Endothelial cell of umbilical vein (primary cell): ENCODE results near the gene FAM168A. TPM values are rescaled to one million over a fixed set of nuclear protein-coding genes. Genes with fewer than 3 reads are reported as not detected.

Experiments used
- BruUV-seq: library from RNA; stranded (reverse); fragments of 400-500 nt; replicated peaks from 2 replicates; lab custom pipeline; 2021; lab: Mats Ljungman, UMichigan
- CTCF ChIA-PET: fragments of 300-600, 350-600 bp; sonication (Branson Sonifier 250); formaldehyde crosslinking; loops from one replicate; lab custom pipeline; 2021; ENCODE audit warnings: antibody characterized with exemption, inconsistent platforms; lab: Charles Lee
- POLR2A ChIA-PET: fragments of 300-600, 350-600 bp; sonication (Branson Sonifier 250); formaldehyde crosslinking; loops from one replicate; lab custom pipeline; 2021; ENCODE audit warnings: antibody characterized with exemption, inconsistent platforms; lab: Charles Lee
- DNase-seq: peaks from one replicate; pipeline ENCODE4 v3.0.0-alpha.2; 2011; ENCODE audit warnings: low read depth, low spot score
- FAIRE-seq: peaks from 2 replicates; lab custom pipeline; 2011; peaks lifted over from hg19 to GRCh38; lab: Jason Lieb, UNC
- H2AFZ ChIP-seq: 2 replicates; pipeline ENCODE4 v1.6.0; 2012; ENCODE audit warnings: low read depth, low read length, control low read depth, inconsistent platforms
- H3K27ac ChIP-seq: 2 replicates; pipeline ENCODE4 v1.5.1; 2011; ENCODE audit warnings: low read depth, mild to moderate bottlenecking, control low read depth, low read length, moderate library complexity; ENCODE audit not compliant: insufficient read depth
- H3K27me3 ChIP-seq, 2 experiments: 2 replicates each; pipeline versions ENCODE4 v1.6.0 to v1.6.1; 2011; ENCODE audit warnings: low read length in 2 of 2, mixed read lengths in 1 of 2; ENCODE audit not compliant: control insufficient read depth in 2 of 2, insufficient read depth in 2 of 2
- H3K36me3 ChIP-seq, 2 experiments: 2 replicates in 1 of 2; 3 replicates in 1 of 2; pipeline ENCODE4 v1.5.1; 2011; ENCODE audit warnings: low read length in 2 of 2, mild to moderate bottlenecking in 1 of 2, moderate library complexity in 1 of 2; ENCODE audit not compliant: control insufficient read depth in 2 of 2, insufficient read depth in 2 of 2; ENCODE audit errors: extremely low read depth in 1 of 2
- H3K4me1 ChIP-seq: 3 replicates; pipeline ENCODE4 v1.5.1; 2011; ENCODE audit warnings: mild to moderate bottlenecking, low read length; ENCODE audit not compliant: control insufficient read depth, insufficient read depth; ENCODE audit errors: extremely low read depth
- H3K4me2 ChIP-seq: 2 replicates; pipeline ENCODE4 v1.6.1; 2011; ENCODE audit warnings: low read length, control low read depth, mixed read lengths; ENCODE audit not compliant: insufficient read depth
- H3K4me3 ChIP-seq, 3 experiments: fragments of 200-600 bp in 1 of 3; sonication (generic), shearing (Covaris generic) in 1 of 3; replicated peaks in 1 of 3; 2 replicates each; pipeline ENCODE4 v1.5.1; 2011 to 2016; ENCODE audit warnings: control low read depth in 3 of 3, low read length in 3 of 3, mild to moderate bottlenecking in 2 of 3, inconsistent platforms in 1 of 3, low read depth in 1 of 3, moderate library complexity in 1 of 3; ENCODE audit not compliant: insufficient read depth in 1 of 3
- H3K79me2 ChIP-seq: 2 replicates; pipeline ENCODE4 v1.6.0; 2012; ENCODE audit warnings: low read length, inconsistent platforms; ENCODE audit not compliant: control insufficient read depth, insufficient read depth
- H3K9ac ChIP-seq: replicated peaks from 2 replicates; pipeline ENCODE3; 2011; ENCODE audit warnings: low read length, control low read depth; ENCODE audit not compliant: insufficient read depth; ENCODE audit errors: extremely low read depth
- H3K9me1 ChIP-seq: replicated peaks from 3 replicates; pipeline ENCODE4 v1.6.0; 2011; ENCODE audit warnings: mild to moderate bottlenecking, low read length; ENCODE audit not compliant: control insufficient read depth, insufficient read depth; ENCODE audit errors: extremely low read depth
- H3K9me3 ChIP-seq: replicated peaks from 2 replicates; pipeline ENCODE4 v1.5.1; 2012; ENCODE audit warnings: low read length, inconsistent platforms; ENCODE audit not compliant: control insufficient read depth, insufficient read depth
- H4K20me1 ChIP-seq: replicated peaks from 2 replicates; pipeline ENCODE3; 2011; ENCODE audit warnings: mild to moderate bottlenecking, low read length; ENCODE audit not compliant: control insufficient read depth, insufficient read depth; ENCODE audit errors: extremely low read depth
- EZH2 ChIP-seq: IDR thresholded peaks from 2 replicates; pipeline ENCODE4 v1.6.1; 2012; ENCODE audit warnings: borderline replicate concordance, low read depth, mild to moderate bottlenecking, moderate library complexity, low read length, inconsistent platforms; ENCODE audit not compliant: severe bottlenecking
- FOS ChIP-seq: IDR thresholded peaks from 2 replicates; pipeline ENCODE4 v1.6.1; 2011; ENCODE audit warnings: mild to moderate bottlenecking, low read length, moderate library complexity, borderline replicate concordance; ENCODE audit not compliant: insufficient read depth
- GATA2 ChIP-seq: IDR thresholded peaks from 2 replicates; pipeline ENCODE4 v1.7.0; 2011; ENCODE audit warnings: low read depth, mild to moderate bottlenecking, moderate library complexity, mixed read lengths, low read length; ENCODE audit not compliant: insufficient read length, insufficient read depth
- JUN ChIP-seq: IDR thresholded peaks from 2 replicates; pipeline ENCODE4 v1.6.1; 2011; ENCODE audit warnings: borderline replicate concordance, low read depth; ENCODE audit not compliant: insufficient read length, insufficient read depth
- MYC ChIP-seq: IDR thresholded peaks from one replicate; pipeline ENCODE4 v1.6.1; 2011; ENCODE audit warnings: mild to moderate bottlenecking, low read depth, low read length
- POLR2A ChIP-seq: IDR thresholded peaks from 2 replicates; pipeline ENCODE4 v1.6.1; 2012; ENCODE audit warnings: low read depth, mild to moderate bottlenecking, control low read depth, low read length
- POLR2AphosphoS5 ChIP-seq: IDR thresholded peaks from 2 replicates; pipeline ENCODE4 v1.6.1; 2012; ENCODE audit warnings: low read depth, mild to moderate bottlenecking, control low read depth, low read length, moderate library complexity; ENCODE audit not compliant: insufficient read depth
- dilution Hi-C: fragments of 300-500 bp; cut with MboI; formaldehyde crosslinking; loops from one replicate; pipeline ENCODE4 v1.15.0; 2019; ENCODE audit warnings: low sequenced_read_pairs; ENCODE audit not compliant: extremely low pct_ligation_motif_present
- intact Hi-C: fragments of 100-400 bp; cut with micrococcal nuclease; formaldehyde crosslinking; loops from one replicate; pipeline ENCODE4 v1.10.0; 2022
- polyA plus RNA-seq, 4 experiments: library from polyadenylated mRNA; depleted of rRNA in 3 of 4; stranded (reverse) in 3 of 4; unstranded in 1 of 4; fragments of >200 nt; gene quantifications; 2 replicates each; pipeline versions ENCODE4 v1.2.1 to v1.2.3, GENCODE V29; 2011 to 2012; ENCODE audit warnings: missing spikeins in 1 of 4
- total RNA-seq: library from RNA; stranded (reverse); gene quantifications from 2 replicates; pipeline ENCODE4 v1.2.3, GENCODE V29; 2021
- TF ChIP-seq, protein P1 (sequence below), 2 donors: IDR thresholded peaks; 1 replicate in 1 of 2; 2 replicates in 1 of 2; pipeline ENCODE4 v1.5.1; 2011; ENCODE audit warnings: low read length in 2 of 2, mild to moderate bottlenecking in 2 of 2, moderate library complexity in 2 of 2, control low read depth in 1 of 2, inconsistent platforms in 1 of 2, low read depth in 1 of 2; ENCODE audit not compliant: insufficient read depth in 1 of 2; ENCODE audit errors: extremely low read depth in 1 of 2
- TF ChIP-seq, protein P2 (sequence below): IDR thresholded peaks from 2 replicates; pipeline ENCODE4 v1.6.1; 2011; ENCODE audit not compliant: insufficient read depth, insufficient read length

FAM168A gene
- total and polyA plus RNA-seq, 2 donors (not counting 3 experiments of a cell fraction or from before 2014, with no cell fraction given) = 17.0 to 20.5 TPM

DNA sequence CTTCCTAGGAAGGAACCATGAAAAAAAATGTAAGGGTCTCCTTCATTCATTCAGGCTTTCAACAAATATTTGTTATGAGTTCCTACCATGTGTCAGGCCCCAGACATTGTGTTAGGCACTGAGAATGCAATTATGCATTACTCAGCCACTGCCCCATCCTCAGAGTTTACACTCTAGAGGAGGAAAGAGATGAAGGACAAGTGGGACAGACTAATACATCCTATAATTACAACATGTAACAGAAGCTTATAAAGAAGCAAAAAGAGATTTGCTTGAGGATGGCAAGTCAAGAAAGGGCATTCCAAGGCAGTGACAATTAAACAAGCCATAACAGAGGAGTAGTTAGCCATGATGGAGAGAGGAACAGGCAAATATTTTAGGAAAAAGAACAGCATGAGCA is 78.6 kb downstream of the FAM168A start:
- Histone ChIP-seq H4K20me1 (peaks cover 7% of the 10 kb centered on the region), H3K4me3 (no peak overlapping the region), H3K4me2 (no peak overlapping the region), H3K36me3 (no peaks in the 10 kb centered on the region), H3K27ac (no peak overlapping the region), H3K9ac (no peak overlapping the region), H2AFZ (no peak overlapping the region), H3K27me3 (no peaks in the 10 kb centered on the region), H3K9me3 (no peaks in the 10 kb centered on the region), H3K4me1 (peaks cover 19% of the 10 kb centered on the region), H3K9me1 (no peaks in the 10 kb centered on the region), H3K79me2 (no peaks in the 10 kb centered on the region)
- TF ChIP-seq MYC (no peak), POLR2A (no peak), EZH2 (no peak), FOS (no peak)
- TF ChIP-seq, protein P1, sequence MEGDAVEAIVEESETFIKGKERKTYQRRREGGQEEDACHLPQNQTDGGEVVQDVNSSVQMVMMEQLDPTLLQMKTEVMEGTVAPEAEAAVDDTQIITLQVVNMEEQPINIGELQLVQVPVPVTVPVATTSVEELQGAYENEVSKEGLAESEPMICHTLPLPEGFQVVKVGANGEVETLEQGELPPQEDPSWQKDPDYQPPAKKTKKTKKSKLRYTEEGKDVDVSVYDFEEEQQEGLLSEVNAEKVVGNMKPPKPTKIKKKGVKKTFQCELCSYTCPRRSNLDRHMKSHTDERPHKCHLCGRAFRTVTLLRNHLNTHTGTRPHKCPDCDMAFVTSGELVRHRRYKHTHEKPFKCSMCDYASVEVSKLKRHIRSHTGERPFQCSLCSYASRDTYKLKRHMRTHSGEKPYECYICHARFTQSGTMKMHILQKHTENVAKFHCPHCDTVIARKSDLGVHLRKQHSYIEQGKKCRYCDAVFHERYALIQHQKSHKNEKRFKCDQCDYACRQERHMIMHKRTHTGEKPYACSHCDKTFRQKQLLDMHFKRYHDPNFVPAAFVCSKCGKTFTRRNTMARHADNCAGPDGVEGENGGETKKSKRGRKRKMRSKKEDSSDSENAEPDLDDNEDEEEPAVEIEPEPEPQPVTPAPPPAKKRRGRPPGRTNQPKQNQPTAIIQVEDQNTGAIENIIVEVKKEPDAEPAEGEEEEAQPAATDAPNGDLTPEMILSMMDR (IDR thresholded peaks at IDR 0.05; ENCODE audit: extremely low read depth in 1 of 2, insufficient read depth in 1 of 2, low read depth in 1 of 2, low read length in 2 of 2) = no peak
- DNase-seq (no peak), FAIRE-seq (no peak)
- CTCF ChIA-PET = interaction anchor here (0.8 to 1.3 kb wide), 2 partner anchors 34 to 106 kb away, joined by 3 to 5 read pairs; no protein-coding TSS in a partner anchor
- BruUV-seq = no TSS peak
- intact Hi-C loops (no loop called here), dilution Hi-C loops (no loop called here)
- POLR2A ChIA-PET = no interaction called here

DNA sequence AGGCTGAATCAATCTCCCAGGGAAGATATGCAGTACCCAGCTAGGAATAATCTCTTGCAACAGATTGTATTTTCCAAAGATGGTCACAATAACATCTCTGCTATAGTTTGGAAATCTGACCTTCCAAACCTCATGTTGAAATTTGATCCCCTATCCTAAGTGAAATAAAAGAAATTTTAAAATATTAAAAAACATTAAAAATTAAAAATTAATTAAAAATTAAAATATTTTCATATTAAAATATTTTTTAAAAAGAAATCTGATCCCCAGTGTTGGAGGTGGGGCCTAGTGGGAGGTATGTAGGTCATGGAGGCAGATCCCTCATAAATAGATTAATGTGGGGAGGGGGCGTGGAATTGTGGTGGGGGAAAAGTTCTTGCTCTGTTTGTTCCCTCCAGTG is 79.7 kb downstream of the FAM168A start:
- H3K9me1 ChIP-seq = no peaks in the 10 kb centered on the region
- no peaks in the 10 kb centered on the region for H3K79me2 ChIP-seq
- no peak overlapping the region for H3K4me3 ChIP-seq
- TF ChIP-seq, protein P2, sequence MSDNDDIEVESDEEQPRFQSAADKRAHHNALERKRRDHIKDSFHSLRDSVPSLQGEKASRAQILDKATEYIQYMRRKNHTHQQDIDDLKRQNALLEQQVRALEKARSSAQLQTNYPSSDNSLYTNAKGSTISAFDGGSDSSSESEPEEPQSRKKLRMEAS = no peak
- TF ChIP-seq GATA2 (no peak), MYC (no peak), POLR2A (no peak), EZH2 (no peak), FOS (no peak), JUN (no peak), POLR2AphosphoS5 (no peak)
- TF ChIP-seq, protein P1 (IDR thresholded peaks at IDR 0.05; ENCODE audit: extremely low read depth in 1 of 2, insufficient read depth in 1 of 2, low read depth in 1 of 2, low read length in 2 of 2) = no peak
- H3K4me2 ChIP-seq = no peak overlapping the region
- H3K9ac ChIP-seq = no peak overlapping the region
- CTCF ChIA-PET = no interaction called here
- H3K27me3 ChIP-seq = no peaks in the 10 kb centered on the region
- dilution Hi-C loops = no loop called here
- no peaks in the 10 kb centered on the region for H3K36me3 ChIP-seq
- no peaks in the 10 kb centered on the region for H3K9me3 ChIP-seq
- FAIRE-seq (no peak), DNase-seq (no peak)
- H3K4me1 ChIP-seq = peaks cover 19% of the 10 kb centered on the region
- H4K20me1 ChIP-seq = peaks cover 7% of the 10 kb centered on the region
- H3K27ac ChIP-seq = no peak overlapping the region
- POLR2A ChIA-PET = no interaction called here
- H2AFZ ChIP-seq = no peak overlapping the region
- no TSS peak for BruUV-seq
- intact Hi-C loops = no loop called here
